H1 (cell line): ENCODE measurements around the gene CTTNBP2.

Experiments
- CEBPB ChIP-seq: IDR thresholded peaks from 2 replicates; pipeline ENCODE4 v1.6.1; 2012; ENCODE audit warnings: low read depth, low read length
- CHD1 ChIP-seq: IDR thresholded peaks from 2 replicates; pipeline ENCODE4 v1.6.1; 2012; ENCODE audit warnings: low read depth, low read length, improper control_type of control experiment
- EP300 ChIP-seq, 2 experiments: IDR thresholded peaks; 1 replicate in 1 of 2; 2 replicates in 1 of 2; pipeline ENCODE4 v1.6.1; 2011 to 2012; ENCODE audit warnings: low read depth in 2 of 2, low read length in 2 of 2, mild to moderate bottlenecking in 2 of 2, borderline replicate concordance in 1 of 2, inconsistent platforms in 1 of 2, moderate library complexity in 1 of 2
- EZH2 ChIP-seq: fragments of 200-600 bp; sonication (generic); IDR thresholded peaks from 2 replicates; pipeline ENCODE4 v1.7.1; 2012; ENCODE audit warnings: low read depth, mild to moderate bottlenecking, moderate library complexity, low read length, inconsistent platforms; ENCODE audit not compliant: severe bottlenecking
- GABPA ChIP-seq: IDR thresholded peaks from 2 replicates; pipeline ENCODE4 v1.6.1; 2011; ENCODE audit warnings: mild to moderate bottlenecking, low read length, moderate library complexity, borderline replicate concordance; ENCODE audit not compliant: insufficient read depth
- KDM1A ChIP-seq: fragments of 200-600, 300-600 bp; sonication (generic); IDR thresholded peaks from 2 replicates; pipeline ENCODE4 v1.7.1; 2016; ENCODE audit warnings: mild to moderate bottlenecking, low read length, borderline replicate concordance
- POU5F1 ChIP-seq: IDR thresholded peaks from 2 replicates; pipeline ENCODE4 v1.6.1; 2011; ENCODE audit warnings: low read depth, mild to moderate bottlenecking, low read length, moderate library complexity
- YY1 ChIP-seq: IDR thresholded peaks from 2 replicates; pipeline ENCODE4 v1.6.1; 2011; ENCODE audit warnings: low read depth, mild to moderate bottlenecking, low read length
- TF ChIP-seq, protein P1 (sequence below), 3 experiments: IDR thresholded peaks; 1 replicate in 2 of 3; 2 replicates in 1 of 3; pipeline versions ENCODE4 v1.5.1 to v1.6.1; 2011; ENCODE audit warnings: low read length in 3 of 3, mild to moderate bottlenecking in 3 of 3, inconsistent platforms in 2 of 3, low read depth in 1 of 3, moderate library complexity in 1 of 3; ENCODE audit not compliant: insufficient read depth in 1 of 3; ENCODE audit errors: control extremely low read depth in 1 of 3

DNA sequence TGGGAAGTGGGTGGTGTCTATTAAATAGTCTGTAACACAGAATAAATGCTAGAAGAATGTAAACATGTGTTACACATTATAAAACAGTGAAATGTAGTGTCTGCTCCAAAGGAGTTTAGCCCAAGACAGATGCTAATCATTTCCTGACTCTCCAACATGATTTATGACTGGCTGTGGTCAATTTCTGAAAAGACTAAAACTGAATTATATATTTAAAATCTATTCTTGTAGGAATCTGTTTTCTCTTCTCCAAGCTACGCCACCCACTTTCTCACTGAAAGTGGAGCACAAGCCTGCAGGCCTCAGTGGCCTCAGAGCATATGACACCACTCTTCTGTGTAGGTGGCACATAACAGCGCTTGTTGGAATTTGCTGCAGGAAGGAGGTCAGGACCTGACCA, 44.4 kb downstream of the CTTNBP2 start:
- TF ChIP-seq, protein P1, sequence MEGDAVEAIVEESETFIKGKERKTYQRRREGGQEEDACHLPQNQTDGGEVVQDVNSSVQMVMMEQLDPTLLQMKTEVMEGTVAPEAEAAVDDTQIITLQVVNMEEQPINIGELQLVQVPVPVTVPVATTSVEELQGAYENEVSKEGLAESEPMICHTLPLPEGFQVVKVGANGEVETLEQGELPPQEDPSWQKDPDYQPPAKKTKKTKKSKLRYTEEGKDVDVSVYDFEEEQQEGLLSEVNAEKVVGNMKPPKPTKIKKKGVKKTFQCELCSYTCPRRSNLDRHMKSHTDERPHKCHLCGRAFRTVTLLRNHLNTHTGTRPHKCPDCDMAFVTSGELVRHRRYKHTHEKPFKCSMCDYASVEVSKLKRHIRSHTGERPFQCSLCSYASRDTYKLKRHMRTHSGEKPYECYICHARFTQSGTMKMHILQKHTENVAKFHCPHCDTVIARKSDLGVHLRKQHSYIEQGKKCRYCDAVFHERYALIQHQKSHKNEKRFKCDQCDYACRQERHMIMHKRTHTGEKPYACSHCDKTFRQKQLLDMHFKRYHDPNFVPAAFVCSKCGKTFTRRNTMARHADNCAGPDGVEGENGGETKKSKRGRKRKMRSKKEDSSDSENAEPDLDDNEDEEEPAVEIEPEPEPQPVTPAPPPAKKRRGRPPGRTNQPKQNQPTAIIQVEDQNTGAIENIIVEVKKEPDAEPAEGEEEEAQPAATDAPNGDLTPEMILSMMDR (IDR thresholded peaks at IDR 0.05; ENCODE audit: control extremely low read depth in 1 of 3, insufficient read depth in 1 of 3, low read depth in 1 of 3, low read length in 3 of 3): no peak
- TF ChIP-seq EZH2: no peak
- no peak for TF ChIP-seq GABPA
- no peak for TF ChIP-seq CHD1
- TF ChIP-seq CEBPB: no peak
- TF ChIP-seq KDM1A: no peak
- TF ChIP-seq POU5F1: no peak
- TF ChIP-seq EP300 (IDR thresholded peaks at IDR 0.05; ENCODE audit: borderline replicate concordance in 1 of 2, low read depth in 2 of 2, low read length in 2 of 2): no peak
- TF ChIP-seq YY1: no peak
